Right renal cortex interstitium (tissue), 3 donors: ENCODE measurements around the gene PHF2. TPM values are rescaled to one million over a fixed set of nuclear protein-coding genes. Genes with fewer than 3 reads are reported as not detected.

ENCODE experiments used
- polyA plus RNA-seq, 3 donors: library from polyadenylated mRNA; unstranded; fragments of 120-200 nt; gene quantifications; one replicate each; pipeline ENCODE4 v1.2.1, GENCODE V29; 2013; ENCODE audit not compliant: insufficient read length in 3 of 3

The PHF2 gene
- polyA plus RNA-seq, 3 donors, result 34.8 to 37.6 (median 35.3) TPM

Other genes with a start within 250 kb of the PHF2 start
- 10 to 100 TPM; 70.7 to 75.1 (median 73.2) TPM for gene FAM120A, start 124.9 kb upstream of the PHF2 start, polyA plus RNA-seq
- 10 to 100 TPM; 64.5 to 69.4 (median 65.2) TPM for gene FAM120AOS, start 123.0 kb upstream of the PHF2 start, polyA plus RNA-seq